Cardiac muscle cell (in vitro differentiated cells and primary cell): Measurements from ENCODE around the gene UBQLNL. TPM values are rescaled to one million over a fixed set of nuclear protein-coding genes. Genes with fewer than 3 reads are reported as not detected.

Experiments used
- DNase-seq, 2 donors: peaks; one replicate each; pipeline versions ENCODE4 v3.0.0 to v3.0.0-alpha.2; 2010 to 2017; ENCODE audit warnings: low read depth in 1 of 2, low spot score in 1 of 2
- H3K27ac ChIP-seq: fragments of 200-600 bp; sonication (generic); 2 replicates; pipeline ENCODE4 v1.5.1; 2016
- H3K27me3 ChIP-seq: fragments of 200-600 bp; sonication (generic); 2 replicates; pipeline ENCODE4 v1.6.0; 2016; ENCODE audit warnings: control low read depth
- H3K36me3 ChIP-seq: fragments of 200-600 bp; sonication (generic); 2 replicates; pipeline ENCODE4 v1.5.1; 2016; ENCODE audit warnings: control low read depth
- H3K4me1 ChIP-seq: fragments of 200-600 bp; sonication (generic); 2 replicates; pipeline ENCODE4 v1.8.1; 2017; ENCODE audit warnings: low read depth, mild to moderate bottlenecking, mixed run types
- H3K4me3 ChIP-seq: fragments of 200-600 bp; sonication (generic); 2 replicates; pipeline ENCODE4 v1.5.1; 2016; ENCODE audit warnings: mild to moderate bottlenecking
- H3K9me3 ChIP-seq: fragments of 200-600 bp; sonication (generic); 2 replicates; pipeline ENCODE4 v1.5.1; 2017; ENCODE audit warnings: low read depth, mild to moderate bottlenecking, control low read depth
- polyA plus RNA-seq: library from polyadenylated mRNA; unstranded; fragments of >200 nt; fragmentation: Nextera tagmentation; extraction: Ambion mirVana; gene quantifications from 2 replicates; pipeline ENCODE4 v1.2.1, GENCODE V29; 2016
- total RNA-seq: library from RNA; depleted of rRNA; stranded (reverse); fragments of >200 nt; gene quantifications from 2 replicates; pipeline ENCODE4 v1.2.3, GENCODE V29; 2016
- TF ChIP-seq, protein P1 (sequence below): IDR thresholded peaks from 2 replicates; pipeline ENCODE4 v1.5.1; 2012; ENCODE audit warnings: low read depth, mild to moderate bottlenecking, low read length

UBQLNL gene
- total and polyA plus RNA-seq, 2 experiments from 2014 or later: 2.4 to 3.4 TPM

DNA sequence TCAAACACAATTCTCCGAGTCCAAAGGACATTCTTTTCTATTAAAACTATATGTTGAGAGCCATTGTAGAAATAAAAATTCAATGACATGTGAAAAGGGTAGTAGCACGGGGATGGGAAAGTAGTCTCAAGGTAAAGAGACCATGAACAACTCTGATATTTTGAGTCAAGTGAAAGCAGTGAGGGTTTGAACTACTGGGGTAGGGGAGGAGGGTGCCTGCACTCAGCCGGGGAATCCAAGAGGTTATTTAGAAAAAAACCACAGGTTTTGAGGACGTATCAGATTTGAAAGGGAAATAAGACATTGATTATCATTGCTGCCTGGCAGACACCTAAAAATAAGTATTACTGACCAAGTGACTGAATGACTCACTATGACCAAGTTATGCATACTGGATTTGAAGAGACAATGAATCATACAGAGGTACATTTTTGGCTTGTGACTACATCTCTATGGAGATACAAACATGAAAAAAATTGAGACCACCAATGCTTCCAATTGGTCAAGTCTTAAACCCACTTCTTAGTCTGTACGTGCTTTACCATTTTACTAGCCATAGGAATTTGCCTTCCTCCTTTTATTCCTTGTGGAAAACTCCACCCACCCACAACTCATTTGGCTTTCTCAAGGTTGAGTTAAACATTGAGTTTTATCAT is 34.1 kb upstream of the UBQLNL start:
- Histone ChIP-seq H3K27ac (no peak overlapping the region), H3K4me1 (no peaks in the 10 kb centered on the region), H3K27me3 (no peaks in the 10 kb centered on the region), H3K9me3 (no peaks in the 10 kb centered on the region), H3K36me3 (no peaks in the 10 kb centered on the region), H3K4me3 (no peak overlapping the region)
- DNase-seq: peak in 1 of 2 donors; percentile 6
- TF ChIP-seq, protein P1, sequence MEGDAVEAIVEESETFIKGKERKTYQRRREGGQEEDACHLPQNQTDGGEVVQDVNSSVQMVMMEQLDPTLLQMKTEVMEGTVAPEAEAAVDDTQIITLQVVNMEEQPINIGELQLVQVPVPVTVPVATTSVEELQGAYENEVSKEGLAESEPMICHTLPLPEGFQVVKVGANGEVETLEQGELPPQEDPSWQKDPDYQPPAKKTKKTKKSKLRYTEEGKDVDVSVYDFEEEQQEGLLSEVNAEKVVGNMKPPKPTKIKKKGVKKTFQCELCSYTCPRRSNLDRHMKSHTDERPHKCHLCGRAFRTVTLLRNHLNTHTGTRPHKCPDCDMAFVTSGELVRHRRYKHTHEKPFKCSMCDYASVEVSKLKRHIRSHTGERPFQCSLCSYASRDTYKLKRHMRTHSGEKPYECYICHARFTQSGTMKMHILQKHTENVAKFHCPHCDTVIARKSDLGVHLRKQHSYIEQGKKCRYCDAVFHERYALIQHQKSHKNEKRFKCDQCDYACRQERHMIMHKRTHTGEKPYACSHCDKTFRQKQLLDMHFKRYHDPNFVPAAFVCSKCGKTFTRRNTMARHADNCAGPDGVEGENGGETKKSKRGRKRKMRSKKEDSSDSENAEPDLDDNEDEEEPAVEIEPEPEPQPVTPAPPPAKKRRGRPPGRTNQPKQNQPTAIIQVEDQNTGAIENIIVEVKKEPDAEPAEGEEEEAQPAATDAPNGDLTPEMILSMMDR: no peak

DNA sequence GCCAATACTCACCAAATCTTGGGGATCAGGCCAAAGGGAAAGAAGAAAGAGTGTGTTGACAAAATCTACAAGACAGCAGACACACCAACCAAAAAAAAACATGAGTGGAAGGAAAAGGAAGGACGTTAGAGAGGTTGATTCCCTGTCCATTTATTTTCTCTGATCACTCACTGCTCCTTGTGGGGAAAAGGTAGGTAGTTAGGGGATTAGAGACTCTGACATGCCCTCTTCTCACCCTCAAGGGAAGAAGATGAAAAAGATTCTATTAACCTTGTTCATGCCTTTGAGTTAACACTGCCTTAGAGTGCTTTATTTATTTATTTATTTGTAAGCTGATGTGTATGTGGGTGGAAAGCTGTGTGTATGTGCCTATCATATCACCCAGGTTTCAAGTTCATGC is 31.9 kb upstream of the UBQLNL start, which contains the start of gene OR52H1:
Gene OR52H1, minus strand, starts transcription at position 101 of the 400 bp plus-strand sequence. CDS start 3,035 bp downstream, outside the sequence.
- Histone ChIP-seq H3K27me3 (no peaks in the 10 kb centered on the region), H3K36me3 (no peaks in the 10 kb centered on the region), H3K9me3 (no peaks in the 10 kb centered on the region), H3K4me3 (no peak within 1 kb of the TSS), H3K4me1 (no peaks in the 10 kb centered on the region), H3K27ac (no peak within 1 kb of the TSS)
- TF ChIP-seq, protein P1: no peak
- DNase-seq: no peak

DNA sequence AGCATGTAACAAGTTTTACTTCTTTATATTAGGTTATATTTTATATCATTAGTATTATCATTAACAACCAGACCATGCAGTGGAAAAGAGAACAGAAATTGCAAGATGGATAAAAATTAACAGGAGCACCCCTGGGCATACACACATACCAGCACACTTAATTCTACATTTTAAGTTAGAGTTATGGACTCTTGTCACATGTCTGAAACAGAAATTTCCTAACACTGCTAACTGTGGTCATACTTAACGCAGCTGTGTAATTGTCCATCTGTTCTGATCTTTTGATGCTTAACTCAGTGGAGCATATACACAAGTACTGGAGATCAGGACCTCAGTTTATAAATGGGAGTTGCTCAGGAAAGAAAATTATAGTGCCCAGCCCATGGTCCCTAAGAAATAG is 31.5 kb upstream of the UBQLNL start:
- no peak for DNase-seq
- Histone ChIP-seq H3K36me3 (no peaks in the 10 kb centered on the region), H3K27ac (no peak overlapping the region), H3K27me3 (no peaks in the 10 kb centered on the region), H3K4me3 (no peak overlapping the region), H3K9me3 (no peaks in the 10 kb centered on the region), H3K4me1 (no peaks in the 10 kb centered on the region)
- TF ChIP-seq, protein P1: no peak

DNA sequence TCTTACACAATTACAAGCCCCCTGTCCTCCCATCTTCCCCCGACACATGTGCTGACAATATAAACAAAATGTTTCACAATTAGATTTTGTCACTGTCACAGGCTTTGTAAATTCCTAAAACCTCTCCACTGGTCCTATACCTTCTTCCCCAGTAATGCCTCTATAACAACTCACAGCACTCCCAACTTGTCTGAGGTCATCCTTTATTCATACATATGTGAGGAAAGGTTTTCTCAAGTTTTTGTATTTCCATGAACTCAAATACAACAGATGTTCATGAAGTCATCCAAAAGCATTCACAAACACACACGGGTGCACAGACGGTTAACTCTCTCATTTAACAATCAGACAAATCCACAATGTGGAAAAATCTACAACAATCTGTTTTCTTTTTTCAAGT is 30.0 kb upstream of the UBQLNL start:
- Histone ChIP-seq H3K27ac (no peak overlapping the region), H3K9me3 (no peaks in the 10 kb centered on the region), H3K4me3 (no peak overlapping the region), H3K27me3 (no peaks in the 10 kb centered on the region), H3K4me1 (no peaks in the 10 kb centered on the region), H3K36me3 (no peaks in the 10 kb centered on the region)
- no peak for DNase-seq
- TF ChIP-seq, protein P1: no peak

DNA sequence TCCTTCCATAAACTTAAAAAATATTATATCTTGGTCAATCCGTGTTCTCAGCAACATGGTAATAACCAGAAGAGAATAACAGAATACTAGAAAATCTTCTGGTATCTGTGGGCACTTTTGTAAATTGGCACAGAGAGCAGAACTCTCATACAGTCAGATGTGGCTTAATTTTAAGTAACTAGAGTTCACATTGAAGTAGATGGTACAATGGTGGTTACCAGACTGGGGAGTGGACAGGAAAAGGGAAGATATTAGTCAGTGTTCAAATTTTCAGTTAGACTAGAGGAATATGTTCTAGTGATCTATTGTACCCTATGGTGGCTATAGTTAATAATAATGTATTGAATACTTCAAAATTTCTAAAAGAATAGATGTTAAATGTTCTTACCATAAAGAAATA is 24.9 kb upstream of the UBQLNL start:
- no peaks in the 10 kb centered on the region for H3K9me3 ChIP-seq
- H3K36me3 ChIP-seq: no peaks in the 10 kb centered on the region
- no peaks in the 10 kb centered on the region for H3K27me3 ChIP-seq
- H3K4me1 ChIP-seq: no peaks in the 10 kb centered on the region
- TF ChIP-seq, protein P1: no peak
- no peak overlapping the region for H3K27ac ChIP-seq
- no peak overlapping the region for H3K4me3 ChIP-seq
- DNase-seq: no peak
